D721Med (cell line): ENCODE results near the gene ARHGEF40.

Source experiments
- DNase-seq: peaks from one replicate; pipeline ENCODE4 v3.0.0; 2011; ENCODE audit warnings: low spot score; ENCODE audit not compliant: insufficient read length
- FAIRE-seq: peaks from 2 replicates; lab custom pipeline; 2011; peaks lifted over from hg19 to GRCh38; lab: Jason Lieb, UNC
- TF ChIP-seq, protein P1 (sequence below): IDR thresholded peaks from 2 replicates; pipeline ENCODE4 v1.5.1; 2012; ENCODE audit warnings: mild to moderate bottlenecking, control low read depth; ENCODE audit not compliant: insufficient read depth; ENCODE audit errors: missing control alignments

ARHGEF40 gene

DNA sequence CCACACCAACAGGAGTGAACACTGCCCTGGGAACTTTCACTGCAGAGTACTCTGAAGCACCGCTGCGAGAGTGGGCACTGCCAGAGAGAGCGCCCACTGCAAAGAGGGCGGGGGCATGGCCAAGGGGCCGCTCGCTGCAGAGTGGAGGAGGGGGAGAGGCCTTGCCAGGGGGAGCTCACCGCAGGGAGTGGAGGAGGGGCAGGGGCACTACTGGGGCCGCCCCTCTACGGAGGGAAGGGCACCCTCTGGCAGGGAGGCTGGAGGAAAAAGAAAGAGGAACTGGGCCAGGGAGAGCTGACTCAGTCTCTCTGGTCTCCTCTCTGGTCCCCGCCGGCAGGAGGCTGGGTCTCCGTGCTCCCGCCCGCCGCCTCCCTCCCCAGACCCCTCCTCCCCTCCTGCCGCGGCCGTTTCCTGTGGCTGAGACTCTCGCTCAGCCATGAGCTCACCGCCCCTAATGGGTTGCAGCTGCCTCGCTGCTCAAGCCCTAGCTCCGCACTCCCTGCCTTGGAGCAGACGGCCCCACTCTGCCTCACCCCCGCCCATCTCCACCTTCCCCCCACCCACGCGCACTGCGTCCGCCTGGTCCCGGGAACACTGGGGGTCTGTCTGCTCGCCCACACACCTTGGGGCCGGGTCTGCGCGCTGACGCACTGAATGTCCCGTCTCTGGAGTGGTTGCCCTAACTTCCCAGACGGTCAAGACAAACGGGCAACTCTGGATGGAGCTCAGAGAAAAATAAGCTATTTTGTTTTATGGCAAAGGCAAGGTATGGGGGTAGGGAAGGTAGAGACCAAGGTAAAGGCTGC lies 1.3 kb downstream of the ARHGEF40 start:
- FAIRE-seq = no peak
- DNase-seq = no peak
- TF ChIP-seq, protein P1, sequence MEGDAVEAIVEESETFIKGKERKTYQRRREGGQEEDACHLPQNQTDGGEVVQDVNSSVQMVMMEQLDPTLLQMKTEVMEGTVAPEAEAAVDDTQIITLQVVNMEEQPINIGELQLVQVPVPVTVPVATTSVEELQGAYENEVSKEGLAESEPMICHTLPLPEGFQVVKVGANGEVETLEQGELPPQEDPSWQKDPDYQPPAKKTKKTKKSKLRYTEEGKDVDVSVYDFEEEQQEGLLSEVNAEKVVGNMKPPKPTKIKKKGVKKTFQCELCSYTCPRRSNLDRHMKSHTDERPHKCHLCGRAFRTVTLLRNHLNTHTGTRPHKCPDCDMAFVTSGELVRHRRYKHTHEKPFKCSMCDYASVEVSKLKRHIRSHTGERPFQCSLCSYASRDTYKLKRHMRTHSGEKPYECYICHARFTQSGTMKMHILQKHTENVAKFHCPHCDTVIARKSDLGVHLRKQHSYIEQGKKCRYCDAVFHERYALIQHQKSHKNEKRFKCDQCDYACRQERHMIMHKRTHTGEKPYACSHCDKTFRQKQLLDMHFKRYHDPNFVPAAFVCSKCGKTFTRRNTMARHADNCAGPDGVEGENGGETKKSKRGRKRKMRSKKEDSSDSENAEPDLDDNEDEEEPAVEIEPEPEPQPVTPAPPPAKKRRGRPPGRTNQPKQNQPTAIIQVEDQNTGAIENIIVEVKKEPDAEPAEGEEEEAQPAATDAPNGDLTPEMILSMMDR = no peak

DNA sequence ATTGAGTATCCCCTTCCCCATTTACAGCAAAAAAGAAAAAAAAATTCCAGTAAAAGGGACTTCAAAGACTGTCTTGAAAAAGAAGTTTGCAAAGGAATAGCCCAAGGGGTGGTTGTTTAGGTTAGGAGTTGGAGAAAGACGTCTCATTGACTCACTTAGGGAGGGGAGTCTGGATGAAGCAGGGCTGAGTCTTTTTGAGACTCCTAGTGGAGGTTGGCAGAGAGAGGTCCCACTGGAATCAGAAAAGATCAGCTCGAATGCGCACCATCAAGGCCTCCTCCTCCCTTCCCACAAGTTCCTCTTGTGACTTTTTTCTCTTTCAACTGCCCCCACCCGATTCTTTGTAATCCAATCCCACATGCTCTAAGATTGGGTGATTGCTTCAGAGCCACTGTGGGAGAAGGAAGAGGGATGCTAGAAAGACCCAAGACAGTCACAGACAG lies 1.9 kb downstream of the ARHGEF40 start:
- TF ChIP-seq, protein P1 = no peak
- no peak for DNase-seq
- FAIRE-seq = no peak

DNA sequence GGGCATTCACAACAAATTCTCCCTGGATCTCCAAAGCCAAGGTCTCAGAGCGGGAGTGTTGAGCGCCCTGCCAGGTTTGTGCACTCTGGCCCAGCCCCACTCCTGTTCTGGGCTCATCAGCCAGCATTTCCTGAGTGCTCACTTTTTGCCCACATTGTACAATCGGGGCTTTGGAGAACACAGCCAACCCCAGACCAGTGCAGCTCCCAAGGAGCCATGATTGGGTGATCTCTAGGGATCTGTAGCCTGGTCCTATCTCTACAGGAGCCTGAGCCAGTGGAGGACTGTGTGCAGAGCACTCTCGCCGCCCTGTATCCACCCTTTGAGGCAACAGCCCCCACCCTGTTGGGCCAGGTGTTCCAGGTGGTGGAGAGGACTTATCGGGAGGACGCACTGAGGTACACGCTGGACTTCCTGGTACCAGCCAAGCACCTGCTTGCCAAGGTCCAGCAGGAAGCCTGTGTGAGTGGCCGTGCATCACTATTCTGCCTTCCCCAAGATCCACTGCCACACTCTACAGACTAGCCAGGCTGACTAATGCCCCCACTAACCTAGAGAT lies 2.8 kb downstream of the ARHGEF40 start:
- DNase-seq (no peak), FAIRE-seq (no peak)
- TF ChIP-seq, protein P1 = no peak

GRCh38 chr14:21073921-21074320 lies 3.8 kb downstream of the ARHGEF40 start:
- TF ChIP-seq, protein P1 = no peak
- DNase-seq = no peak
- FAIRE-seq = no peak

DNA sequence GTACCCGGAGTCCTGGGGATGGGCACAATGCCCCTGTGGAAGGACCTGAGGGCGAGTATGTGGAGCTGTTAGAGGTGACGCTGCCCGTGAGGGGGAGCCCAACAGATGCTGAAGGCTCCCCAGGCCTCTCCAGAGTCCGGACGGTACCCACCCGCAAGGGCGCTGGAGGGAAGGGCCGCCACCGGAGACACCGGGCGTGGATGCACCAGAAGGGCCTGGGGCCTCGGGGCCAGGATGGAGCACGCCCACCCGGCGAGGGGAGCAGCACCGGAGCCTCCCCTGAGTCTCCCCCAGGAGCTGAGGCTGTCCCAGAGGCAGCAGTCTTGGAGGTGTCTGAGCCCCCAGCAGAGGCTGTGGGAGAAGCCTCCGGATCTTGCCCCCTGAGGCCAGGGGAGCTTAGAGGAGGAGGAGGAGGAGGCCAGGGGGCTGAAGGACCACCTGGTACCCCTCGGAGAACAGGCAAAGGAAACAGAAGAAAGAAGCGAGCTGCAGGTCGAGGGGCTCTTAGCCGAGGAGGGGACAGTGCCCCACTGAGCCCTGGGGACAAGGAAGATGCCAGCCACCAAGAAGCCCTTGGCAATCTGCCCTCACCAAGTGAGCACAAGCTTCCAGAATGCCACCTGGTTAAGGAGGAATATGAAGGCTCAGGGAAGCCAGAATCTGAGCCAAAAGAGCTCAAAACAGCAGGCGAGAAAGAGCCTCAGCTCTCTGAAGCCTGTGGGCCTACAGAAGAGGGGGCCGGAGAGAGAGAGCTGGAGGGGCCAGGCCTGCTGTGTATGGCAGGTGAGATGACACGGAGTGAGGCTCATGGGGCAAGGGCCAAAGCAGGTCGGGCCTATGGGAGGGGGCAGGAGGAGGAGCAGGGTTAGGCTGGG lies 4.5 kb downstream of the ARHGEF40 start:
- no peak for FAIRE-seq
- TF ChIP-seq, protein P1 = no peak
- DNase-seq = no peak

GRCh38 chr14:21075719-21076437 lies 5.8 kb downstream of the ARHGEF40 start:
- no peak for DNase-seq
- FAIRE-seq = no peak

More at GRCh38 chr14:21075719-21076437, 5.8 kb downstream of the ARHGEF40 start:
- TF ChIP-seq, protein P1 = no peak
